WTC11 (cell line): Measurements from ENCODE around the gene TRIM26. TPM values are rescaled to one million over a fixed set of nuclear protein-coding genes. Genes with fewer than 3 reads are reported as not detected.

Experiments used
- ATAC-seq: fragments of 200-7000 bp; cut with Tn5 transposase; 2 replicates; pipeline ENCODE4 v1.10.0; 2021; ENCODE audit warnings: mild to moderate bottlenecking, moderate library complexity
- CTCF ChIA-PET: fragments of 300-600 bp; sonication (Branson Sonifier 250); formaldehyde crosslinking; loops from one replicate; lab custom pipeline; 2021; ENCODE audit warnings: antibody characterized with exemption; lab: Charles Lee
- POLR2A ChIA-PET: fragments of 350-600 bp; sonication (Branson Sonifier 250); formaldehyde crosslinking; loops from one replicate; lab custom pipeline; 2021; ENCODE audit warnings: antibody characterized with exemption; lab: Charles Lee
- DNase-seq: peaks from one replicate; pipeline ENCODE4 v3.0.0; 2021; ENCODE audit warnings: low spot score
- H3K27ac Mint-ChIP-seq: 2 replicates; pipeline ENCODE4 v1.8.0; 2021; ENCODE audit warnings: mixed read lengths
- H3K27me3 Mint-ChIP-seq: 2 replicates; pipeline ENCODE4 v1.8.0; 2021; ENCODE audit warnings: low read depth, mild to moderate bottlenecking, moderate library complexity, mixed read lengths
- H3K36me3 Mint-ChIP-seq: 2 replicates; pipeline ENCODE4 v1.8.0; 2021; ENCODE audit warnings: mixed read lengths
- H3K4me1 Mint-ChIP-seq: 2 replicates; pipeline ENCODE4 v1.8.0; 2022; ENCODE audit warnings: mixed read lengths
- H3K4me3 Mint-ChIP-seq: 2 replicates; pipeline ENCODE4 v1.8.0; 2021; ENCODE audit warnings: mild to moderate bottlenecking, moderate library complexity, mixed read lengths
- H3K9me3 Mint-ChIP-seq: 2 replicates; pipeline ENCODE4 v1.8.0; 2021; ENCODE audit warnings: mixed read lengths
- ETV6 ChIP-seq: sonication (generic); formaldehyde crosslinking; IDR thresholded peaks from 2 replicates; pipeline ENCODE4 v1.8.1; 2022; ENCODE audit warnings: mild to moderate bottlenecking, missing genetic modification reagents
- FOXK1 ChIP-seq: sonication (generic); formaldehyde crosslinking; IDR thresholded peaks from 2 replicates; pipeline ENCODE4 v1.8.0; 2022; ENCODE audit warnings: mild to moderate bottlenecking, moderate library complexity, missing genetic modification reagents
- GABPB1 ChIP-seq: sonication (generic); formaldehyde crosslinking; IDR thresholded peaks from 2 replicates; pipeline ENCODE4 v1.8.1; 2023; ENCODE audit warnings: mild to moderate bottlenecking, missing genetic modification reagents
- HMGA2 ChIP-seq: fragments of 250-450 bp; sonication (Bioruptor Pico); IDR thresholded peaks from 2 replicates; pipeline ENCODE4 v1.4.0; 2021; ENCODE audit warnings: mild to moderate bottlenecking, moderate library complexity
- IRF2 ChIP-seq: sonication (generic); formaldehyde crosslinking; IDR thresholded peaks from 2 replicates; pipeline ENCODE4 v1.8.0; 2022; ENCODE audit warnings: low read depth, missing genetic modification reagents, borderline replicate concordance
- MXD4 ChIP-seq: fragments of 250-450 bp; sonication (Bioruptor Pico); IDR thresholded peaks from 2 replicates; pipeline ENCODE4 v1.8.0; 2021; ENCODE audit warnings: mild to moderate bottlenecking, moderate library complexity, borderline replicate concordance
- NFE2L1 ChIP-seq: sonication (generic); formaldehyde crosslinking; IDR thresholded peaks from 2 replicates; pipeline ENCODE4 v1.8.1; 2023; ENCODE audit warnings: missing genetic modification reagents
- NR3C1 ChIP-seq: sonication (generic); formaldehyde crosslinking; conservative IDR thresholded peaks from 2 replicates; pipeline ENCODE4 v1.8.1; 2023; ENCODE audit warnings: low read depth, mild to moderate bottlenecking, missing genetic modification reagents
- OVOL2 ChIP-seq: fragments of 250-450 bp; sonication (Bioruptor Pico); IDR thresholded peaks from 2 replicates; pipeline ENCODE4 v1.9.0; 2021; ENCODE audit warnings: mild to moderate bottlenecking, borderline replicate concordance
- SMAD3 ChIP-seq: sonication (generic); formaldehyde crosslinking; IDR thresholded peaks from 2 replicates; pipeline ENCODE4 v1.8.0; 2022; ENCODE audit warnings: missing genetic modification reagents, mild to moderate bottlenecking, borderline replicate concordance
- ZNF263 ChIP-seq: sonication (generic); formaldehyde crosslinking; IDR thresholded peaks from 2 replicates; pipeline ENCODE4 v1.8.1; 2022; ENCODE audit warnings: low read depth, mild to moderate bottlenecking, moderate library complexity, missing genetic modification reagents
- total RNA-seq: library from RNA; stranded (reverse); gene quantifications from 3 replicates; pipeline ENCODE4 v1.2.3, GENCODE V29; 2021
- TF ChIP-seq, protein P1 (sequence below): sonication (generic); formaldehyde crosslinking; conservative IDR thresholded peaks from 2 replicates; pipeline ENCODE4 v1.8.1; 2022; ENCODE audit warnings: mild to moderate bottlenecking, missing genetic modification reagents
- TF ChIP-seq, protein P2 (sequence below): fragments of 250-450 bp; sonication (Bioruptor Pico); IDR thresholded peaks from 2 replicates; pipeline ENCODE4 v2.1.2; 2022; ENCODE audit warnings: mild to moderate bottlenecking, moderate library complexity
- TF ChIP-seq, protein P3 (sequence below): sonication (generic); formaldehyde crosslinking; IDR thresholded peaks from 2 replicates; pipeline ENCODE4 v1.8.1; 2023; ENCODE audit warnings: mild to moderate bottlenecking, missing genetic modification reagents, borderline replicate concordance
- TF ChIP-seq, protein P4 (sequence below): sonication (generic); formaldehyde crosslinking; IDR thresholded peaks from 2 replicates; pipeline ENCODE4 v1.8.1; 2023; ENCODE audit warnings: mild to moderate bottlenecking, missing genetic modification reagents
- TF ChIP-seq, protein P5 (sequence below): sonication (generic); formaldehyde crosslinking; IDR thresholded peaks from 2 replicates; pipeline ENCODE4 v1.8.1; 2023; ENCODE audit warnings: mild to moderate bottlenecking, missing genetic modification reagents, moderate library complexity
- TF ChIP-seq, protein P6 (sequence below): sonication (generic); formaldehyde crosslinking; IDR thresholded peaks from 2 replicates; pipeline ENCODE4 v1.8.0; 2023; ENCODE audit warnings: mild to moderate bottlenecking, missing genetic modification reagents
- TF ChIP-seq, protein P7 (sequence below): sonication (generic); formaldehyde crosslinking; IDR thresholded peaks from 2 replicates; pipeline ENCODE4 v1.8.0; 2023; ENCODE audit warnings: missing genetic modification reagents, mild to moderate bottlenecking, borderline replicate concordance
- TF ChIP-seq, protein P8 (sequence below): fragments of 250-450 bp; sonication (Bioruptor Pico); IDR thresholded peaks from 2 replicates; pipeline ENCODE4 v1.9.0; 2021; ENCODE audit warnings: moderate library complexity, mild to moderate bottlenecking, inconsistent platforms, borderline replicate concordance

TRIM26 gene
- total RNA-seq, 1 experiment from 2014 or later: 27.7 TPM

DNA sequence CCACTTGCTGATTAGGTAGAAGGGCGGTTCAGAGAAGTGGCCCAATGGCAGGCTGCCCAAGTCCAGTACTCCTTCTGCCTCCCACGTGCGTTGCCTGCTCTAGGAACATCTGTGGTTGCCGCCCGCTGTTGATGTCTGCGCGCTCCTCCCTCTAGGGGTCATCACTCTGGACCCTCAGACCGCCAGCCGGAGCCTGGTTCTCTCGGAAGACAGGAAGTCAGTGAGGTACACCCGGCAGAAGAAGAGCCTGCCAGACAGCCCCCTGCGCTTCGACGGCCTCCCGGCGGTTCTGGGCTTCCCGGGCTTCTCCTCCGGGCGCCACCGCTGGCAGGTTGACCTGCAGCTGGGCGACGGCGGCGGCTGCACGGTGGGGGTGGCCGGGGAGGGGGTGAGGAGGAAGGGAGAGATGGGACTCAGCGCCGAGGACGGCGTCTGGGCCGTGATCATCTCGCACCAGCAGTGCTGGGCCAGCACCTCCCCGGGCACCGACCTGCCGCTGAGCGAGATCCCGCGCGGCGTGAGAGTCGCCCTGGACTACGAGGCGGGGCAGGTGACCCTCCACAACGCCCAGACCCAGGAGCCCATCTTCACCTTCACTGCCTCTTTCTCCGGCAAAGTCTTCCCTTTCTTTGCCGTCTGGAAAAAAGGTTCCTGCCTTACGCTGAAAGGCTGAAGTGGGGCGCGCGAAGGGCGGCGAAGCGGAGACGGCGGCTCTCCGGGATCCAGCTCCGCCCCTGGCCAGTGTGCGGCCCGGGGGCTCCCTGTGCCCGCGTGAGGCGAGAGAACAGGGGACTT, 41.3 kb downstream of the TRIM26 start:
- H3K36me3 Mint-ChIP-seq: no peaks in the 10 kb centered on the region
- ATAC-seq: peak; percentile 73
- H3K9me3 Mint-ChIP-seq: no peaks in the 10 kb centered on the region
- peak; percentile 74 for DNase-seq
- H3K27me3 Mint-ChIP-seq: peaks cover 70% of the 10 kb centered on the region
- no peak overlapping the region for H3K27ac Mint-ChIP-seq
- POLR2A ChIA-PET: interaction anchor here (1.0 kb wide), 1 partner anchor 41 kb away, joined by 5 read pairs; the partner anchor contains the start of gene TRIM26
- peak overlapping the region; percentile 57 for H3K4me3 Mint-ChIP-seq
- H3K4me1 Mint-ChIP-seq: peaks cover 15% of the 10 kb centered on the region
- CTCF ChIA-PET: interaction anchor here (0.7 to 3.5 kb wide), 3 partner anchors 24 to 68 kb away, joined by 4 to 25 read pairs (median 4); no protein-coding TSS in a partner anchor
- TF ChIP-seq NR3C1 (no peak), GABPB1 (CRISPR knock-in tag) (no peak), ZNF263 (CRISPR knock-in tag) (no peak), SMAD3 (peak; percentile 86; the same call in 1 of the 2 replicates), HMGA2 (CRISPR knock-in tag) (no peak), ETV6 (CRISPR knock-in tag) (peak; percentile 53; the same call in 1 of the 2 replicates), MXD4 (CRISPR knock-in tag) (no peak), IRF2 (no peak), OVOL2 (CRISPR knock-in tag) (no peak), NFE2L1 (peak; percentile 81; the same call in 1 of the 2 replicates), FOXK1 (CRISPR knock-in tag) (peak; percentile 74)
- TF ChIP-seq, protein P1, sequence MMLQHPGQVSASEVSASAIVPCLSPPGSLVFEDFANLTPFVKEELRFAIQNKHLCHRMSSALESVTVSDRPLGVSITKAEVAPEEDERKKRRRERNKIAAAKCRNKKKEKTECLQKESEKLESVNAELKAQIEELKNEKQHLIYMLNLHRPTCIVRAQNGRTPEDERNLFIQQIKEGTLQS (CRISPR knock-in tag): no peak
- TF ChIP-seq, protein P2, sequence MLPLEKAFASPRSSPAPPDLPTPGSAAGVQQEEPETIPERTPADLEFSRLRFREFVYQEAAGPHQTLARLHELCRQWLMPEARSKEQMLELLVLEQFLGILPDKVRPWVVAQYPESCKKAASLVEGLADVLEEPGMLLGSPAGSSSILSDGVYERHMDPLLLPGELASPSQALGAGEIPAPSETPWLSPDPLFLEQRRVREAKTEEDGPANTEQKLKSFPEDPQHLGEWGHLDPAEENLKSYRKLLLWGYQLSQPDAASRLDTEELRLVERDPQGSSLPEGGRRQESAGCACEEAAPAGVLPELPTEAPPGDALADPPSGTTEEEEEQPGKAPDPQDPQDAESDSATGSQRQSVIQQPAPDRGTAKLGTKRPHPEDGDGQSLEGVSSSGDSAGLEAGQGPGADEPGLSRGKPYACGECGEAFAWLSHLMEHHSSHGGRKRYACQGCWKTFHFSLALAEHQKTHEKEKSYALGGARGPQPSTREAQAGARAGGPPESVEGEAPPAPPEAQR (CRISPR knock-in tag): no peak
- TF ChIP-seq, protein P3, sequence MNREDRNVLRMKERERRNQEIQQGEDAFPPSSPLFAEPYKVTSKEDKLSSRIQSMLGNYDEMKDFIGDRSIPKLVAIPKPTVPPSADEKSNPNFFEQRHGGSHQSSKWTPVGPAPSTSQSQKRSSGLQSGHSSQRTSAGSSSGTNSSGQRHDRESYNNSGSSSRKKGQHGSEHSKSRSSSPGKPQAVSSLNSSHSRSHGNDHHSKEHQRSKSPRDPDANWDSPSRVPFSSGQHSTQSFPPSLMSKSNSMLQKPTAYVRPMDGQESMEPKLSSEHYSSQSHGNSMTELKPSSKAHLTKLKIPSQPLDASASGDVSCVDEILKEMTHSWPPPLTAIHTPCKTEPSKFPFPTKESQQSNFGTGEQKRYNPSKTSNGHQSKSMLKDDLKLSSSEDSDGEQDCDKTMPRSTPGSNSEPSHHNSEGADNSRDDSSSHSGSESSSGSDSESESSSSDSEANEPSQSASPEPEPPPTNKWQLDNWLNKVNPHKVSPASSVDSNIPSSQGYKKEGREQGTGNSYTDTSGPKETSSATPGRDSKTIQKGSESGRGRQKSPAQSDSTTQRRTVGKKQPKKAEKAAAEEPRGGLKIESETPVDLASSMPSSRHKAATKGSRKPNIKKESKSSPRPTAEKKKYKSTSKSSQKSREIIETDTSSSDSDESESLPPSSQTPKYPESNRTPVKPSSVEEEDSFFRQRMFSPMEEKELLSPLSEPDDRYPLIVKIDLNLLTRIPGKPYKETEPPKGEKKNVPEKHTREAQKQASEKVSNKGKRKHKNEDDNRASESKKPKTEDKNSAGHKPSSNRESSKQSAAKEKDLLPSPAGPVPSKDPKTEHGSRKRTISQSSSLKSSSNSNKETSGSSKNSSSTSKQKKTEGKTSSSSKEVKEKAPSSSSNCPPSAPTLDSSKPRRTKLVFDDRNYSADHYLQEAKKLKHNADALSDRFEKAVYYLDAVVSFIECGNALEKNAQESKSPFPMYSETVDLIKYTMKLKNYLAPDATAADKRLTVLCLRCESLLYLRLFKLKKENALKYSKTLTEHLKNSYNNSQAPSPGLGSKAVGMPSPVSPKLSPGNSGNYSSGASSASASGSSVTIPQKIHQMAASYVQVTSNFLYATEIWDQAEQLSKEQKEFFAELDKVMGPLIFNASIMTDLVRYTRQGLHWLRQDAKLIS (CRISPR knock-in tag): no peak
- TF ChIP-seq, protein P4, sequence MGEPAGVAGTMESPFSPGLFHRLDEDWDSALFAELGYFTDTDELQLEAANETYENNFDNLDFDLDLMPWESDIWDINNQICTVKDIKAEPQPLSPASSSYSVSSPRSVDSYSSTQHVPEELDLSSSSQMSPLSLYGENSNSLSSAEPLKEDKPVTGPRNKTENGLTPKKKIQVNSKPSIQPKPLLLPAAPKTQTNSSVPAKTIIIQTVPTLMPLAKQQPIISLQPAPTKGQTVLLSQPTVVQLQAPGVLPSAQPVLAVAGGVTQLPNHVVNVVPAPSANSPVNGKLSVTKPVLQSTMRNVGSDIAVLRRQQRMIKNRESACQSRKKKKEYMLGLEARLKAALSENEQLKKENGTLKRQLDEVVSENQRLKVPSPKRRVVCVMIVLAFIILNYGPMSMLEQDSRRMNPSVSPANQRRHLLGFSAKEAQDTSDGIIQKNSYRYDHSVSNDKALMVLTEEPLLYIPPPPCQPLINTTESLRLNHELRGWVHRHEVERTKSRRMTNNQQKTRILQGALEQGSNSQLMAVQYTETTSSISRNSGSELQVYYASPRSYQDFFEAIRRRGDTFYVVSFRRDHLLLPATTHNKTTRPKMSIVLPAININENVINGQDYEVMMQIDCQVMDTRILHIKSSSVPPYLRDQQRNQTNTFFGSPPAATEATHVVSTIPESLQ (CRISPR knock-in tag): no peak
- TF ChIP-seq, protein P5, sequence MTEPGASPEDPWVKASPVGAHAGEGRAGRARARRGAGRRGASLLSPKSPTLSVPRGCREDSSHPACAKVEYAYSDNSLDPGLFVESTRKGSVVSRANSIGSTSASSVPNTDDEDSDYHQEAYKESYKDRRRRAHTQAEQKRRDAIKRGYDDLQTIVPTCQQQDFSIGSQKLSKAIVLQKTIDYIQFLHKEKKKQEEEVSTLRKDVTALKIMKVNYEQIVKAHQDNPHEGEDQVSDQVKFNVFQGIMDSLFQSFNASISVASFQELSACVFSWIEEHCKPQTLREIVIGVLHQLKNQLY (CRISPR knock-in tag): no peak
- TF ChIP-seq, protein P6, sequence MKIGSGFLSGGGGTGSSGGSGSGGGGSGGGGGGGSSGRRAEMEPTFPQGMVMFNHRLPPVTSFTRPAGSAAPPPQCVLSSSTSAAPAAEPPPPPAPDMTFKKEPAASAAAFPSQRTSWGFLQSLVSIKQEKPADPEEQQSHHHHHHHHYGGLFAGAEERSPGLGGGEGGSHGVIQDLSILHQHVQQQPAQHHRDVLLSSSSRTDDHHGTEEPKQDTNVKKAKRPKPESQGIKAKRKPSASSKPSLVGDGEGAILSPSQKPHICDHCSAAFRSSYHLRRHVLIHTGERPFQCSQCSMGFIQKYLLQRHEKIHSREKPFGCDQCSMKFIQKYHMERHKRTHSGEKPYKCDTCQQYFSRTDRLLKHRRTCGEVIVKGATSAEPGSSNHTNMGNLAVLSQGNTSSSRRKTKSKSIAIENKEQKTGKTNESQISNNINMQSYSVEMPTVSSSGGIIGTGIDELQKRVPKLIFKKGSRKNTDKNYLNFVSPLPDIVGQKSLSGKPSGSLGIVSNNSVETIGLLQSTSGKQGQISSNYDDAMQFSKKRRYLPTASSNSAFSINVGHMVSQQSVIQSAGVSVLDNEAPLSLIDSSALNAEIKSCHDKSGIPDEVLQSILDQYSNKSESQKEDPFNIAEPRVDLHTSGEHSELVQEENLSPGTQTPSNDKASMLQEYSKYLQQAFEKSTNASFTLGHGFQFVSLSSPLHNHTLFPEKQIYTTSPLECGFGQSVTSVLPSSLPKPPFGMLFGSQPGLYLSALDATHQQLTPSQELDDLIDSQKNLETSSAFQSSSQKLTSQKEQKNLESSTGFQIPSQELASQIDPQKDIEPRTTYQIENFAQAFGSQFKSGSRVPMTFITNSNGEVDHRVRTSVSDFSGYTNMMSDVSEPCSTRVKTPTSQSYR (CRISPR knock-in tag): peak; percentile 52; the same call in 1 of the 2 replicates
- TF ChIP-seq, protein P7, sequence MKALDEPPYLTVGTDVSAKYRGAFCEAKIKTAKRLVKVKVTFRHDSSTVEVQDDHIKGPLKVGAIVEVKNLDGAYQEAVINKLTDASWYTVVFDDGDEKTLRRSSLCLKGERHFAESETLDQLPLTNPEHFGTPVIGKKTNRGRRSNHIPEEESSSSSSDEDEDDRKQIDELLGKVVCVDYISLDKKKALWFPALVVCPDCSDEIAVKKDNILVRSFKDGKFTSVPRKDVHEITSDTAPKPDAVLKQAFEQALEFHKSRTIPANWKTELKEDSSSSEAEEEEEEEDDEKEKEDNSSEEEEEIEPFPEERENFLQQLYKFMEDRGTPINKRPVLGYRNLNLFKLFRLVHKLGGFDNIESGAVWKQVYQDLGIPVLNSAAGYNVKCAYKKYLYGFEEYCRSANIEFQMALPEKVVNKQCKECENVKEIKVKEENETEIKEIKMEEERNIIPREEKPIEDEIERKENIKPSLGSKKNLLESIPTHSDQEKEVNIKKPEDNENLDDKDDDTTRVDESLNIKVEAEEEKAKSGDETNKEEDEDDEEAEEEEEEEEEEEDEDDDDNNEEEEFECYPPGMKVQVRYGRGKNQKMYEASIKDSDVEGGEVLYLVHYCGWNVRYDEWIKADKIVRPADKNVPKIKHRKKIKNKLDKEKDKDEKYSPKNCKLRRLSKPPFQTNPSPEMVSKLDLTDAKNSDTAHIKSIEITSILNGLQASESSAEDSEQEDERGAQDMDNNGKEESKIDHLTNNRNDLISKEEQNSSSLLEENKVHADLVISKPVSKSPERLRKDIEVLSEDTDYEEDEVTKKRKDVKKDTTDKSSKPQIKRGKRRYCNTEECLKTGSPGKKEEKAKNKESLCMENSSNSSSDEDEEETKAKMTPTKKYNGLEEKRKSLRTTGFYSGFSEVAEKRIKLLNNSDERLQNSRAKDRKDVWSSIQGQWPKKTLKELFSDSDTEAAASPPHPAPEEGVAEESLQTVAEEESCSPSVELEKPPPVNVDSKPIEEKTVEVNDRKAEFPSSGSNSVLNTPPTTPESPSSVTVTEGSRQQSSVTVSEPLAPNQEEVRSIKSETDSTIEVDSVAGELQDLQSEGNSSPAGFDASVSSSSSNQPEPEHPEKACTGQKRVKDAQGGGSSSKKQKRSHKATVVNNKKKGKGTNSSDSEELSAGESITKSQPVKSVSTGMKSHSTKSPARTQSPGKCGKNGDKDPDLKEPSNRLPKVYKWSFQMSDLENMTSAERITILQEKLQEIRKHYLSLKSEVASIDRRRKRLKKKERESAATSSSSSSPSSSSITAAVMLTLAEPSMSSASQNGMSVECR (CRISPR knock-in tag): peak; percentile 50; the same call in 1 of the 2 replicates
- TF ChIP-seq, protein P8, sequence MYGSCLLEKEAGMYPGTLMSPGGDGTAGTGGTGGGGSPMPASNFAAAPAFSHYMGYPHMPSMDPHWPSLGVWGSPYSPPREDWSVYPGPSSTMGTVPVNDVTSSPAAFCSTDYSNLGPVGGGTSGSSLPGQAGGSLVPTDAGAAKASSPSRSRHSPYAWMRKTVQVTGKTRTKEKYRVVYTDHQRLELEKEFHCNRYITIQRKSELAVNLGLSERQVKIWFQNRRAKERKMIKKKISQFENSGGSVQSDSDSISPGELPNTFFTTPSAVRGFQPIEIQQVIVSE (CRISPR knock-in tag): no peak
